OCI-LY7 (cell line): ENCODE measurements around the gene GABRG3. TPM values are rescaled to one million over a fixed set of nuclear protein-coding genes. Genes with fewer than 3 reads are reported as not detected.

Experiments
- BruUV-seq: library from RNA; stranded (reverse); fragments of 400-500 nt; replicated peaks from 2 replicates; lab custom pipeline; 2021; lab: Mats Ljungman, UMichigan
- CTCF ChIA-PET: fragments of 300-600 bp; sonication (Branson Sonifier 250); formaldehyde crosslinking; loops from one replicate; lab custom pipeline; 2022; ENCODE audit warnings: antibody characterized with exemption; ENCODE audit not compliant: unreplicated experiment; lab: Charles Lee
- POLR2A ChIA-PET: fragments of 300-600 bp; sonication (Branson Sonifier 250); formaldehyde crosslinking; loops from one replicate; lab custom pipeline; 2022; ENCODE audit warnings: antibody characterized with exemption; lab: Charles Lee
- DNase-seq: peaks from one replicate; pipeline ENCODE4 v3.0.0-alpha.2; 2015; ENCODE audit warnings: low spot score
- H2AFZ ChIP-seq: fragments of 200-600 bp; sonication (generic), shearing (Covaris generic); 2 replicates; pipeline ENCODE4 v1.6.1; 2014; ENCODE audit warnings: mild to moderate bottlenecking, antibody characterized with exemption, low read length, moderate library complexity
- H3K27ac ChIP-seq: fragments of 200-600 bp; sonication (generic); 2 replicates; pipeline ENCODE4 v1.5.1; 2014; ENCODE audit warnings: mixed run types, low read depth, mild to moderate bottlenecking, moderate library complexity, low read length, inconsistent platforms; ENCODE audit not compliant: poor library complexity, severe bottlenecking
- H3K36me3 ChIP-seq: fragments of 200-600 bp; sonication (generic); 2 replicates; pipeline ENCODE4 v1.6.1; 2014; ENCODE audit warnings: mild to moderate bottlenecking, antibody characterized with exemption, low read length, moderate library complexity, mixed read lengths; ENCODE audit not compliant: insufficient read depth
- H3K4me1 ChIP-seq: fragments of 200-600 bp; sonication (generic); 2 replicates; pipeline ENCODE4 v1.5.1; 2014; ENCODE audit warnings: mild to moderate bottlenecking, low read length; ENCODE audit not compliant: insufficient read depth, poor library complexity, severe bottlenecking
- H3K4me2 ChIP-seq: fragments of 200-600 bp; sonication (generic); 2 replicates; pipeline ENCODE4 v1.6.1; 2014; ENCODE audit warnings: mild to moderate bottlenecking, low read length
- H3K4me3 ChIP-seq: fragments of 200-600 bp; sonication (generic); 2 replicates; pipeline ENCODE4 v1.5.1; 2014; ENCODE audit warnings: mild to moderate bottlenecking, low read depth, low read length; ENCODE audit not compliant: poor library complexity, severe bottlenecking
- H3K79me2 ChIP-seq: fragments of 200-600 bp; sonication (generic); 2 replicates; pipeline ENCODE4 v1.6.1; 2016; ENCODE audit warnings: low read depth, mild to moderate bottlenecking, low read length, moderate library complexity, mixed read lengths; ENCODE audit not compliant: insufficient read depth
- H3K9me2 ChIP-seq: fragments of 200-600 bp; sonication (generic); 2 replicates; pipeline ENCODE4 v1.6.1; 2016; ENCODE audit warnings: mild to moderate bottlenecking, low read length, mixed read lengths; ENCODE audit not compliant: insufficient read depth
- H3K9me3 ChIP-seq: fragments of 200-600 bp; sonication (generic); 2 replicates; pipeline ENCODE4 v1.6.1; 2014; ENCODE audit warnings: mild to moderate bottlenecking, mixed run types, low read length, mixed read lengths
- H4K20me1 ChIP-seq: fragments of 200-600 bp; sonication (generic); 2 replicates; pipeline ENCODE4 v1.6.1; 2014; ENCODE audit warnings: mild to moderate bottlenecking, antibody characterized with exemption, low read length, moderate library complexity, mixed read lengths; ENCODE audit not compliant: insufficient read depth
- CTCF ChIP-seq: fragments of 200-600 bp; sonication (generic); conservative IDR thresholded peaks from 2 replicates; pipeline ENCODE4 v1.5.1; 2014; ENCODE audit warnings: mild to moderate bottlenecking, antibody characterized with exemption, low read length, moderate library complexity, mixed read lengths
- EZH2phosphoT487 ChIP-seq: fragments of 200-600 bp; sonication (generic); IDR thresholded peaks from 2 replicates; pipeline ENCODE4 v1.6.1; 2018; ENCODE audit warnings: low read depth, borderline replicate concordance, mild to moderate bottlenecking, mixed run types, antibody characterized with exemption, low read length, moderate library complexity, mixed read lengths
- intact Hi-C: fragments of 100-400 bp; cut with micrococcal nuclease; formaldehyde crosslinking; loops from one replicate; pipeline ENCODE4 v1.10.0; 2022; ENCODE audit not compliant: unreplicated experiment
- total RNA-seq, 2 experiments: library from RNA; depleted of rRNA in 1 of 2; stranded (reverse); fragments of >200 nt in 1 of 2; shearing (Covaris generic) in 1 of 2; gene quantifications; 2 replicates each; pipeline ENCODE4 v1.2.3, GENCODE V29; 2014 to 2022

Gene GABRG3
- total RNA-seq, 2 experiments from 2014 or later = not detected

GRCh38 chr15:26967719-26968269 is 3.2 kb upstream of the GABRG3 start:
- no peak overlapping the region for H3K4me2 ChIP-seq
- H3K9me3 ChIP-seq = no peaks in the 10 kb centered on the region
- no peak for DNase-seq
- no peaks in the 10 kb centered on the region for H3K9me2 ChIP-seq
- CTCF ChIA-PET = no interaction called here
- no TSS peak for BruUV-seq
- no peaks in the 10 kb centered on the region for H3K36me3 ChIP-seq
- H3K4me1 ChIP-seq = no peaks in the 10 kb centered on the region
- no peak for TF ChIP-seq EZH2phosphoT487
- no peak for TF ChIP-seq CTCF
- no peak overlapping the region for H3K4me3 ChIP-seq
- H4K20me1 ChIP-seq = no peaks in the 10 kb centered on the region
- H3K79me2 ChIP-seq = no peaks in the 10 kb centered on the region
- no peak overlapping the region for H2AFZ ChIP-seq
- intact Hi-C loops = no loop called here
- POLR2A ChIA-PET = interaction anchor here (0.8 kb wide), 1 partner anchor 9 kb away, joined by 3 read pairs; no protein-coding TSS in a partner anchor
- H3K27ac ChIP-seq = no peak overlapping the region

DNA sequence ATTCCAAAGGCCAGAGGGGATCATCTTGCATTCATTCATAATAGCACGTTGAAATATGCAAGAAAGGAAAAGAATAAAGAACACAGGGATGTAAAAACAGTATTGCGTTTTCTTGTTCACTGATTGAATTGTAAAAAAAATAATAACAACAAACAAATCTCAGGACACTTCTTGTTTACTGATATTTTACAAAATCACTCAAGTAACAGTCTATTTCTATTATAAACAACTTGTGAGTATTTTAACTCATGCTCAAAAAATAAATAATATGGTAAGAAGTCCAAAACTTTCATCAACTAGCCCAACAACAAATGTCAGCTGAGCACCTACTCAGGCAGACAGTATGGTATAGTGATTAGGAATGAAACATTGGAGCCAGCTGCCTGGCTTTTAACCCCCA is 2.2 kb upstream of the GABRG3 start:
- no peaks in the 10 kb centered on the region for H3K9me3 ChIP-seq
- no TSS peak for BruUV-seq
- DNase-seq = no peak
- ChIA-PET CTCF (no interaction called here), POLR2A (interaction anchor here (0.8 kb wide), 1 partner anchor 10 kb away, joined by 3 read pairs; no protein-coding TSS in a partner anchor)
- H3K4me2 ChIP-seq = no peak overlapping the region
- no peaks in the 10 kb centered on the region for H3K9me2 ChIP-seq
- no peaks in the 10 kb centered on the region for H3K36me3 ChIP-seq
- no peak for TF ChIP-seq CTCF
- TF ChIP-seq EZH2phosphoT487 = no peak
- H3K4me3 ChIP-seq = no peak overlapping the region
- H4K20me1 ChIP-seq = no peaks in the 10 kb centered on the region
- no peak overlapping the region for H3K27ac ChIP-seq
- H2AFZ ChIP-seq = no peak overlapping the region
- intact Hi-C loops = no loop called here
- no peaks in the 10 kb centered on the region for H3K79me2 ChIP-seq
- H3K4me1 ChIP-seq = no peaks in the 10 kb centered on the region

- Histone ChIP-seq H2AFZ (no peak overlapping the region), H3K27ac (no peak overlapping the region), H3K4me1 (no peaks in the 10 kb centered on the region), H3K9me3 (no peaks in the 10 kb centered on the region), H3K4me2 (no peak overlapping the region), H3K4me3 (no peak overlapping the region), H4K20me1 (no peaks in the 10 kb centered on the region), H3K79me2 (no peaks in the 10 kb centered on the region), H3K36me3 (no peaks in the 10 kb centered on the region), H3K9me2 (no peaks in the 10 kb centered on the region)
- POLR2A ChIA-PET = no interaction called here
- intact Hi-C loops = no loop called here
- TF ChIP-seq EZH2phosphoT487 (no peak), CTCF (no peak)
- no TSS peak for BruUV-seq
- CTCF ChIA-PET = no interaction called here
- no peak for DNase-seq
Measured at GRCh38 chr15:26971271-26972018, 464 bp downstream of the GABRG3 start.
